ENCODE measurements around the gene PNO1. TPM values are rescaled to one million over a fixed set of nuclear protein-coding genes. Genes with fewer than 3 reads are reported as not detected.
"Not testable (repeated sequence)": the region's sequence is repeated elsewhere in the genome, so short reads cannot be mapped to it uniquely, and the experiment has no call there.

The PNO1 gene
- total RNA-seq: 6.7 TPM
- long read RNA-seq, transcript PNO1-201 (7 exons, 2,286 nt): major isoform, 27 of 30 reads
- long read RNA-seq, partial matches to known transcripts: 0 of 30 reads
- long read RNA-seq, other reads (novel, unspliced or antisense): 3 of 30 reads

DNA sequence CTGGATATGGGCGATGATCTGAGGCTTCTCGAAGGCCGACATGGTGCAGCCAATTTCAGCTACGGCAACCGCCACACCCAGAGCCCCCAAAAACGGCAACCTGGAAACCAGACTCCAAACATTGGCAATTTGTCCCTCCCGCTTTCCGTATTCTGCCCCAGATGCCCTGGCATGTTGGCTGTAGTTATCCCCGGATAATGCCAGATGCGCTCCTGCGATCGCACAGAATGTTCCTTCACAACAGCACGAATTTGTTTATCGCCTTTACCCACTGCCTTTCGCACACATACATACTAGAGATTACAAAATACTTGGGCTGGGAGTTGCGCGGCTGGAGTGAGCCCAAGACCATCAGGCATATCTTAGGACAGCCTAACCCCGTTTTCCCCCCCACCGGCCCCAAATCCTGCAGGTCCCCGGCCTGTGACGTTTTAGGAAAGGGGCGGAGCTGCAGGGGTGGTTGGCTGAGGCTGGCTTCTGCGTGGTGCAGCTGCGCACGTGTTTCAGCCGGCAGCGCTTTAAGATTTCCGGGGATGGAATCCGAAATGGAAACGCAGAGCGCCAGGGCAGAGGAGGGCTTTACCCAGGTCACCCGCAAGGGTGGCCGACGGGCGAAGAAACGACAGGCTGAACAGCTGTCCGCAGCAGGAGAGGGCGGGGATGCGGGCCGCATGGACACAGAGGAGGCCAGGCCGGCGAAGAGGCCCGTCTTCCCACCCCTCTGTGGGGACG, at the start of gene PNO1:
Gene PNO1 (plus strand): TSS at position 487 of the 732 bp plus-strand sequence. CDS start 47 bp downstream, at position 534.
- ATAC-seq (ENCODE audit: poor library complexity): peak; percentile 99
- peak; percentile 96 for DNase-seq
- intact Hi-C loops (cut with DNase I): no loop called here

- no peak for ATAC-seq (ENCODE audit: poor library complexity)
- no peak for DNase-seq
- intact Hi-C loops (cut with DNase I): no loop called here
These were observed 49.6 kb upstream of the PNO1 start for GRCh38 chr2:68108120-68108519.

- DNase-seq (no peak), ATAC-seq (ENCODE audit: poor library complexity) (no peak)
- intact Hi-C loops (cut with DNase I): no loop called here
These were observed 47.6 kb upstream of the PNO1 start for GRCh38 chr2:68110102-68110501.

DNA sequence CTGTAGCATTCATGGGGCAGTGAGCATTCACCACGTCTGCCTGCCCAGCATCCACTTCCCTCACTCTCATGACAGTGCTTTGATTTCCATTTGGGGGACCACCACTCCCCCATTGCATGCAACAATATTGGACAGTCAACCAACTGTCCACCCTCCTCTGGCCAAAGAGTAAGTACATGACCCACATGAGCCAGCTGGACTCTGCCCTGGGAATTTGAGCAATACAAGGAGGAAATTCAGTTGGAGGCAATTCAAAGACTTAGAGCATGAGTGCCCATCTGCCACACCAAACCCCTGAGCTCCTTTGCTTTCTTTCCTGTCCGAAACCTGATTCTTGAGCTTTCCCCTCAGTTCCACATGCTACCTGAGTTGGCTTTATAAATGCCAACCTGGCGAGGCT, 41.7 kb upstream of the PNO1 start:
- intact Hi-C loops (cut with DNase I): no loop called here
- no peak for DNase-seq
- no peak for ATAC-seq (ENCODE audit: poor library complexity)

DNA sequence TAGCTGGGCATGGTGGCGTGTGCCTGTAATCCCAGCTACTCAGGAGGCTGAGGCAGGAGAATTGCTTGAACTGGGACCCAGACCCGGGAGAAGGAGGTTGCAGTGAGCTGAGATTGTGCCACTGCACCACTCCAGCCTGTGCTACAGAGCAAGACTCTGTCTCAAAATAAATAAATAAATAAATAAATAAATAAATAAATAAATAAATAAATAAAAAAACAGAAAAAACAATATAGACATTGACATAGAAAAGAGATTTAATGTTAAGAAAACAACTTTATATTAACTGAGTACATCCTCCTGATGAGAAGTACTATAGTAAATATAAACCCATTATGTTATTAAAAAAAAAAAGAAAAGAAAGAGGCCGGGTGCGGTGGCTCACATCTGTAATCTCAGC, 39.8 kb upstream of the PNO1 start:
- DNase-seq; intact Hi-C loops (cut with DNase I); ATAC-seq (ENCODE audit: poor library complexity): not testable (repeated sequence)

GRCh38 chr2:68118816-68119215, 38.9 kb upstream of the PNO1 start:
- no peak for ATAC-seq (ENCODE audit: poor library complexity)

GRCh38 chr2:68119504-68119903, 38.2 kb upstream of the PNO1 start:
- intact Hi-C loops (cut with DNase I): no loop called here
- DNase-seq (no peak), ATAC-seq (ENCODE audit: poor library complexity) (no peak)

More at GRCh38 chr2:68118816-68119215, 38.9 kb upstream of the PNO1 start:
- intact Hi-C loops (cut with DNase I): no loop called here
- DNase-seq: no peak

- peak; percentile 89 for ATAC-seq (ENCODE audit: poor library complexity)
- intact Hi-C loops (cut with DNase I): loop anchor here (2.0 to 5.0 kb wide), 3 partner anchors 161 to 320 kb away; partner anchors contain the start of gene PLEK
- DNase-seq: peak; percentile 92
These were observed 35.6 kb upstream of the PNO1 start for GRCh38 chr2:68121873-68122679.

GRCh38 chr2:68122680-68122964, 35.1 kb upstream of the PNO1 start:
- no peak for ATAC-seq (ENCODE audit: poor library complexity)
- intact Hi-C loops (cut with DNase I): loop anchor here (2.0 to 5.0 kb wide), 3 partner anchors 160 to 320 kb away; partner anchors contain the start of gene PLEK
- DNase-seq: no peak

GRCh38 chr2:68124321-68124720, 33.4 kb upstream of the PNO1 start:
- intact Hi-C loops (cut with DNase I): loop anchor here (5.0 kb wide), 2 partner anchors 243 to 318 kb away; partner anchors contain the start of gene PLEK
- no peak for ATAC-seq (ENCODE audit: poor library complexity)
- no peak for DNase-seq

DNA sequence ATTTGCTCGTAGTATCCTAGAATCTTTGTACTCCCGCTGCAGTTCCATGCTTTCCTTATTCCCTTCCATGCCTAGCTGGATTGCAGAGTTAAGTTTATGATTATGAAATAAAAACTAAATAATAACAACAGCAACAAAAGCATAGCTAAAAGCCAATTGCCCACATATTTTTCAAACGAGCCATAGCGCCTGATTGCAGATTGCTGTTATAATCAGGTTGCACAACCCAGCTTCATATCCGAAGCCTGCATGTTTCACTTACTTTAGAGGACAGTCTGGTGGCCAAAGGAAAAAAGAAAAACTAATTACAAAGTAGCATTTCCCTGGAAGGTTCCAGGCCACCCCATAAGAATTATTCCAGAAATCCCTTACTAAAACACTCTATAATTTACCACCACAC, 31.9 kb upstream of the PNO1 start:
- intact Hi-C loops (cut with DNase I): no loop called here
- no peak for DNase-seq
- no peak for ATAC-seq (ENCODE audit: poor library complexity)

DNA sequence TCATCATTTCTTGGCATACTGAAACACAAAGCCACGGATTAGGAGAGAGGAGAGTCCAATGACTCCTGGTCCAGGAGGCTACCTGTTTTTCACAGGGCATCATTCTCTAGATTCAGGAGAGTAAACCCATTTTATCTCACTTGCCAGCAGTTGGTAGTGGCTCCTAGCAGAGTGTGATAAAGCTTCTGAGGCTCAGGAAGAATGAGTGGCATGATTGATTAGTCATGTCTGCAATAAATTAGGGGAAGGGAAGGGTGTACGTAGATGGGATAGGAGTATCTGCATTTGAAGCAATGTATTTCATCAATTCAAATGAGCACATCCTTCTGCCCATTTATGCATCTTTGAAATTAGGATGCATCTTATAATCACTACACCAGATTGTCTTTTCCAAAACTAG, 31.1 kb upstream of the PNO1 start:
- no peak for ATAC-seq (ENCODE audit: poor library complexity)
- no peak for DNase-seq
- intact Hi-C loops (cut with DNase I): no loop called here

DNA sequence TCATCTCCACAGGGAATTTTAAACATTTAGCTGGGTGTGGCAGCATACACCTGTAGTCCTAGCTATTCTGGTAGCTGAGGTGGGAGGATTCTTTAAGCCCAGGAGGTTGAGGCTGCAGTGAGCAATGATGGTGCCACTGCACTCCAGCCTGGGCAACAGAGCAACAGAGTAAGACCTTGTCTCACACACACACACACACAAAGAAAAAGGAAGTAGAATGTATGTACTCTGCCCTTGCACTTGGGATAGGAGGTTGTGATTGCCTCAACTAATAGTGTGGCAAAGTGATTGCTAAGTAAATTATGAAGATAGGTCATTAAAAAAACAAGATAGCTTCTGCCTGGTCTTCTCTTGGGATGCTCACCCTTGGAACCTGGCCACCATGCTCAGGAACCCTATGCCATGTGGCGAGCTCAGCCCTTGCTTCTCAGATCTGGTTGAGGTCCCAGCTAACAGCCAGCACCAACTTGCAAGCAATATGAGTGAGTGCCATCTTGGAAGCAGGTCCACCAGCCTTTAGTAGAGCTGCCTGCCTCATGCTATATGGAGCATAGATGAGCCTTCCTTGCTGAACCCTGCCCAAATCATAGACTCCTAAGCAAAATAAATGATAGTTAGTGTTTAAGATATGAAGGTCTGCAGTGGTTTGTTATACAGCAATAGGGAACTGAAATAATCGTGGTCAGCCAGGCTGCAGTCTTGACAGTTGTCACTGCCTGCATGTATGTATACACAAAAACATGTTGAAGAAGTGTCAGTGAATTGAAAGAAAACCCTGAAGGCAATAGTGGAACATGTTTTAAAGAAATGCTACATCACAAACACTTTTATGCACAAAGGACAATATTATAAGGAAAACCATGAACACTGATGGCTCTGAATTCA, 30.1 kb upstream of the PNO1 start:
- intact Hi-C loops (cut with DNase I): no loop called here
- DNase-seq: no peak
- no peak for ATAC-seq (ENCODE audit: poor library complexity)

- ATAC-seq (ENCODE audit: poor library complexity) (no peak), DNase-seq (no peak)
- intact Hi-C loops (cut with DNase I): no loop called here
These were observed 23.6 kb upstream of the PNO1 start for GRCh38 chr2:68134120-68134519.

DNA sequence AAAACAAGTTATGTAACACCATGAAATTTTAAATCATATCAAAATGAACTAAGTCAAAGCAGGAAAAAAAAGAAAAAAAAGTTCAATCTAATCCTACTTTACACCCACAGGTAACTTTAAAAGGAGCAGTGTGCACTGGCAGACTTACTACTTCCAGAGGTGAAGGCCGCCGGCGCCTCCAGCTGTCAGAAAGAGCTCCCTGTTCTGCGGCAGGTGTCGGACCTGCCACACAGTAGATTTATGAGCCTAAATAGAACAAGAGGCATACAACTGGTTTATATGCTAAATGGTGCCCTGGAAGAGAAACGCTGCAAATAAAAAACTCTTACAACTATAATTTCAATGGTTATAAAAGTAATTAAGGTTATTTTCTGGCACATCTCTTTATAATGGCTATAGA, 23.1 kb upstream of the PNO1 start:
- intact Hi-C loops (cut with DNase I): no loop called here
- ATAC-seq (ENCODE audit: poor library complexity): no peak
- no peak for DNase-seq

DNA sequence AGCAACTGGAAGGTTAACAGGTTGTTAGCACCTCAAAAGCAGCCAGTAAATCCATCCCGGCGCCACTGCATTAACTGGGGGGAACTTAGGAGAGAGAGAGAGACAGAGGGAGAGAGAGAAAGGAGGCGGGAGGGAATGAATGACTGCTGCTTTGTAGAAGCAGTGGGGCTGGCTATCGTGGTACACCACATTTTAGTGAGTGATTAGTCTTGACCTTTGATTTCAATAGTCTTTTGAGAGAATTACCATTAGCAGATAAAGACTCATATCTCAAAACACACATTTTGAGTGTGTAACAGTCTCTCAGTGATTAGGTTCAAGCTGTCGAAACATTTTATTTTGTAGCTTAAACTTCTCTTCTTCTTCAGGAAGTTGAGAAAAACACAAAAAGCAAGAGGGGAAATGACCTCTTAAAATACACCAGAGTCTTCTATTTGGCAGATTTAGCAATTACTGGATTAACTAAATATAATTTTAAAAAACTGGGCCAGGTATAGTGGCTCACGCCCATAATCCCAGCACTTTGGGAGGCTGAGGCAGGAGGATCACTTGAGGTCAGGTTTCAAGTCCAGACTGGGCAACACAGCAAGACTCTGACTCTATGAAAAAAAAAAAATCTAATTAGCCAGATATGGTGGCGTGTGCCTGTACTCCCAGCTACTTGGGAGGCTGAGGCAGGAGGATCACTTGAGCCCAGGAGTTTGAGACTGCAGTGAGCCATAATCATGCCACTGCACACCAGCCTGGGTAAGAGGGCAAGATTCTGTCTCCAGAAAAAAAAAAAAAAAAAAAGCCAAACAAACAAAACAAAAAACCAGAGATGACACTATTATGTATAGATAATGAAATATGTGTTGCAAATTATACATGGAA, 22.0 kb upstream of the PNO1 start:
- no peak for DNase-seq
- intact Hi-C loops (cut with DNase I): no loop called here

GRCh38 chr2:68141875-68142274, 15.8 kb upstream of the PNO1 start:
- ATAC-seq (ENCODE audit: poor library complexity) (no peak), DNase-seq (no peak)
- intact Hi-C loops (cut with DNase I): no loop called here

More for the DNA sequence above, 22.0 kb upstream of the PNO1 start:
- no peak for ATAC-seq (ENCODE audit: poor library complexity)

DNA sequence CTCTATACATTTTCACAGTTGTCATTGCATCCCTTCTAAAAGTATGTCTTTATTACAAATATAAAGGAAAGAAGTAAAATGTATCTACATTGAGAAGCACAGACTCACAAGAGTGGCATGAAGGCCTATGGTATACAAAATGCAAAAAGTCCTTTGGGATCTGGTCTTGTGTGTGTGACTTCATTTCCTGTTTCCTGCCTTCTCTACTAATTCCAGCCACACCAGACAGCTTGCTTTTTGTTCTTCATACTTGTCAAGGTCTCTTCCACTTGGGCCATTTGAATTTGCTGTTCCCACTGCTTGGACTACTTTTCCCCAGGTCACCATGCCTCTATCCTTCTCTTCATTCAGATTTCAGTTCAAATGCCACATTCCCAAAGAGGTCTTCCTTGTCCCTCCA, 6.7 kb upstream of the PNO1 start:
- intact Hi-C loops (cut with DNase I): no loop called here
- DNase-seq (no peak), ATAC-seq (ENCODE audit: poor library complexity) (no peak)
